Natural killer cell (primary cell): ENCODE measurements around the gene FAM110C. TPM values are rescaled to one million over a fixed set of nuclear protein-coding genes. Genes with fewer than 3 reads are reported as not detected.
"Not testable (repeated sequence)": the region's sequence is repeated elsewhere in the genome, so short reads cannot be mapped to it uniquely, and the experiment has no call there.

ENCODE experiments used
- ATAC-seq, 3 donors: fragments of 150-1000 bp in 2 of 3; fragments of 200-7000 bp in 1 of 3; cut with Tn5 transposase; 1 replicate in 1 of 3; 2 replicates in 2 of 3; pipeline ENCODE4 v1.10.0; 2021; ENCODE audit warnings: mild to moderate bottlenecking in 2 of 3, moderate library complexity in 2 of 3
- DNase-seq, 2 donors: peaks; one replicate each; pipeline versions ENCODE4 v3.0.0 to v3.0.0-alpha.2; 2013 to 2021; ENCODE audit warnings: mixed read lengths in 1 of 2
- H3K27ac ChIP-seq: one replicate; pipeline ENCODE4 v1.5.1; 2013; ENCODE audit warnings: mild to moderate bottlenecking, low read length
- H3K27me3 ChIP-seq: one replicate; pipeline ENCODE4 v1.6.1; 2013; ENCODE audit warnings: low read length; ENCODE audit not compliant: control insufficient read depth, insufficient read depth
- H3K36me3 ChIP-seq: one replicate; pipeline ENCODE4 v1.6.1; 2013; ENCODE audit warnings: low read length; ENCODE audit not compliant: control insufficient read depth, insufficient read depth
- H3K4me1 ChIP-seq: one replicate; pipeline ENCODE4 v1.6.1; 2013; ENCODE audit warnings: low read length; ENCODE audit not compliant: control insufficient read depth, insufficient read depth
- H3K4me3 ChIP-seq: one replicate; pipeline ENCODE4 v1.5.1; 2013; ENCODE audit warnings: low read length
- H3K9me3 ChIP-seq: one replicate; pipeline ENCODE4 v1.6.1; 2013; ENCODE audit warnings: low read length; ENCODE audit not compliant: control insufficient read depth, insufficient read depth
- H3K27ac Mint-ChIP-seq, 2 donors: one replicate each; pipeline ENCODE4 v1.8.0; 2022; ENCODE audit warnings: mild to moderate bottlenecking in 2 of 2, mixed read lengths in 2 of 2, moderate library complexity in 1 of 2
- H3K27me3 Mint-ChIP-seq, 2 donors: one replicate each; pipeline ENCODE4 v1.8.0; 2022; ENCODE audit warnings: low read depth in 2 of 2, mixed read lengths in 2 of 2
- H3K36me3 Mint-ChIP-seq: one replicate; pipeline ENCODE4 v1.8.0; 2022; ENCODE audit warnings: mixed read lengths
- H3K4me1 Mint-ChIP-seq, 2 donors: one replicate each; pipeline ENCODE4 v1.8.0; 2022; ENCODE audit warnings: mixed read lengths in 2 of 2
- H3K4me3 Mint-ChIP-seq: one replicate; pipeline ENCODE4 v1.8.0; 2022; ENCODE audit warnings: mild to moderate bottlenecking, moderate library complexity, mixed read lengths
- H3K9me3 Mint-ChIP-seq, 2 donors: one replicate each; pipeline ENCODE4 v1.8.0; 2022; ENCODE audit warnings: mixed read lengths in 2 of 2
- CTCF ChIP-seq: fragments of 200-600 bp; IDR thresholded peaks from one replicate; pipeline ENCODE4 v1.8.0; 2022; ENCODE audit warnings: antibody characterized with exemption
- WGBS: methylation state at CpG from one replicate; pipeline ENCODE4 v1.1.7; 2013; ENCODE audit warnings: missing lambda C conversion rate; ENCODE audit not compliant: insufficient coverage; 5-methylcytosine and 5-hydroxymethylcytosine counted together
- intact Hi-C: fragments of 100-400 bp; cut with micrococcal nuclease; formaldehyde crosslinking; loops from one replicate; pipeline ENCODE4 v1.14.2; 2022
- total RNA-seq, 4 donors: library from RNA; stranded (reverse); fragments of 120-200 nt in 1 of 4; gene quantifications; one replicate each; pipeline versions ENCODE4 v1.2.3 to v1.2.4, GENCODE V29; 2013 to 2022

Gene FAM110C
- total RNA-seq, 3 donors from 2014 or later (not counting 1 experiment from before 2014, with no cell fraction given), result 1.3 to 8.5 (median 3.6) TPM

DNA sequence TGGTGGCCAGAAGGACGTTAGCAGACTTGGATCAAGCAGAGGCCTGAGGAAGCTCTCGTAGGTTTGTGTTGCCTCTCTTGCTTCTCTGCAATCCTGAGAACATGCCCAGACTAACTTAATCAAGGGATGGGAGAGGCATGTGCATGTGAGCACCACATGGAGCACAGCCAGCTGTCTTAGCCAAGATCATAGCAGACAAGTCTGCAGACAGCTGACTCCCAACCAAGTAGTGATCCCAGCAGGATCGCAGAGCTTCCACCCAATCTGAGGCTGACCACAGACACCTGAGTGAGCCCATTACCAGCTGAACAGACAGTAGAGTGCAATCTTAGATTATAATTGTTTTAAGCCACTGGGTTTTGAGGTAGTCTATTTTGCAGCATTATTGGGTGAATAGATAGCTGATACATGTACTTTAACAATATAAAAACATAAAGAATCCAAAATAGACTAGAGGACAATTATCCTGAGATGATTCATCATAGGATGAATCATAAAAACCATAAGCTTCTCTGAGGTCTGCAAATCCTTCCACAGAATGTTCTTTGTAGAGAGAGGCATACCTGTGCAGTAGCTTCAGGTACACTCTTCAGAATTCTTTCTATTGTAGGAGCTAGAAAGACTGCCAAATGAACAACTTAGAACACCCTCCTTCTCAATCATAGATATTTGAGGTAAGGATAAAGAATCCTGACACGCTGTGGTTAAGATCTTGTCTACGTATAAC is 25.2 kb upstream of the FAM110C start:
- TF ChIP-seq CTCF, result no peak
- no peak overlapping the region for H3K4me3 ChIP-seq
- peaks cover 2% of the 10 kb centered on the region for H3K27me3 ChIP-seq
- H3K27ac ChIP-seq, result no peak overlapping the region
- no peaks in the 10 kb centered on the region for H3K9me3 ChIP-seq
- WGBS, result 78% methylated on average over 3 of the region's 5 CpGs
- intact Hi-C loops, result no loop called here
- Mint-ChIP-seq H3K27me3 (peaks cover 7 to 13% of the 10 kb centered on the region in 2 donors), H3K36me3 (no peaks in the 10 kb centered on the region), H3K27ac (no peak overlapping the region), H3K9me3 (no peaks in the 10 kb centered on the region), H3K4me3 (no peak overlapping the region), H3K4me1 (no peaks in the 10 kb centered on the region)
- H3K36me3 ChIP-seq, result no peaks in the 10 kb centered on the region
- ATAC-seq (no peak), DNase-seq (no peak)
- no peaks in the 10 kb centered on the region for H3K4me1 ChIP-seq

- H3K27ac Mint-ChIP-seq, result no peak overlapping the region
Measured at GRCh38 chr2:69366-70344, 23.4 kb upstream of the FAM110C start.

GRCh38 chr2:68637-69036 is 22.3 kb upstream of the FAM110C start:
- intact Hi-C loops, H3K27me3 ChIP-seq, H3K9me3 ChIP-seq, H3K36me3 ChIP-seq, H3K4me3 ChIP-seq, DNase-seq, H3K27ac ChIP-seq, ATAC-seq, H3K4me1 Mint-ChIP-seq, H3K4me1 ChIP-seq, H3K27ac Mint-ChIP-seq, H3K36me3 Mint-ChIP-seq, H3K4me3 Mint-ChIP-seq, H3K9me3 Mint-ChIP-seq: not testable (repeated sequence)
- 79% methylated on average over 4 of the region's 5 CpGs for WGBS
- peaks cover 3 to 11% of the 10 kb centered on the region in 2 donors for H3K27me3 Mint-ChIP-seq

More at GRCh38 chr2:69366-70344, 23.4 kb upstream of the FAM110C start:
- no peak for ATAC-seq
- peaks cover 0 to 10% of the 10 kb centered on the region in 2 donors for H3K27me3 Mint-ChIP-seq
- 73% methylated on average over 10 of the region's 12 CpGs for WGBS
- H3K4me3 Mint-ChIP-seq, result no peak overlapping the region
- H3K9me3 Mint-ChIP-seq, result no peaks in the 10 kb centered on the region
- Histone ChIP-seq H3K4me1 (no peaks in the 10 kb centered on the region), H3K27me3 (peaks cover 5% of the 10 kb centered on the region), H3K9me3 (no peaks in the 10 kb centered on the region), H3K36me3 (no peaks in the 10 kb centered on the region), H3K4me3 (no peak overlapping the region), H3K27ac (no peak overlapping the region)
- no peak for DNase-seq
- no peak for TF ChIP-seq CTCF
- intact Hi-C loops, result no loop called here
- H3K4me1 Mint-ChIP-seq, result no peaks in the 10 kb centered on the region
- no peaks in the 10 kb centered on the region for H3K36me3 Mint-ChIP-seq

GRCh38 chr2:66853-67252 is 20.5 kb upstream of the FAM110C start:
- intact Hi-C loops, result no loop called here
- H3K9me3 Mint-ChIP-seq, result no peaks in the 10 kb centered on the region
- H3K27me3 Mint-ChIP-seq, result peaks cover 7 to 8% of the 10 kb centered on the region in 2 donors
- no peak for TF ChIP-seq CTCF
- no peaks in the 10 kb centered on the region for H3K36me3 Mint-ChIP-seq
- H3K4me1 Mint-ChIP-seq, result no peaks in the 10 kb centered on the region
- ATAC-seq (no peak), DNase-seq (no peak)
- no peak overlapping the region for H3K27ac Mint-ChIP-seq
- Histone ChIP-seq H3K9me3 (no peaks in the 10 kb centered on the region), H3K36me3 (no peaks in the 10 kb centered on the region), H3K27me3 (peaks cover 5% of the 10 kb centered on the region), H3K4me1 (no peaks in the 10 kb centered on the region), H3K4me3 (no peak overlapping the region), H3K27ac (no peak overlapping the region)
- H3K4me3 Mint-ChIP-seq, result no peak overlapping the region
- WGBS, result 92% methylated on average over 17 of the region's 17 CpGs
